Astrocyte (in vitro differentiated cells and primary cell): ENCODE measurements around the gene RFTN1. TPM values are rescaled to one million over a fixed set of nuclear protein-coding genes. Genes with fewer than 3 reads are reported as not detected.

Experiments used
- DNase-seq: peaks from one replicate; pipeline ENCODE4 v3.0.0-alpha.2; 2010; ENCODE audit warnings: low read depth
- FAIRE-seq: peaks from 2 replicates; lab custom pipeline; 2011; peaks lifted over from hg19 to GRCh38; lab: Jason Lieb, UNC
- H2AFZ ChIP-seq: 2 replicates; pipeline ENCODE4 v1.6.0; 2012; ENCODE audit warnings: low read depth, low read length, inconsistent platforms
- H3K27ac ChIP-seq: 2 replicates; pipeline ENCODE4 v1.5.1; 2011; ENCODE audit warnings: low read depth, low read length, inconsistent platforms
- H3K27me3 ChIP-seq: 2 replicates; pipeline ENCODE4 v1.6.0; 2011; ENCODE audit warnings: low read length, inconsistent platforms; ENCODE audit not compliant: insufficient read depth
- H3K36me3 ChIP-seq: 2 replicates; pipeline ENCODE4 v1.5.1; 2011; ENCODE audit warnings: low read length, inconsistent platforms; ENCODE audit not compliant: insufficient read depth
- H3K4me1 ChIP-seq: 2 replicates; pipeline ENCODE4 v1.5.1; 2011; ENCODE audit warnings: low read length, inconsistent platforms; ENCODE audit not compliant: insufficient read depth
- H3K4me2 ChIP-seq: 2 replicates; pipeline ENCODE4 v1.6.0; 2012; ENCODE audit warnings: low read length, inconsistent platforms
- H3K4me3 ChIP-seq: 2 replicates; pipeline ENCODE4 v1.5.1; 2011; ENCODE audit warnings: low read depth, mild to moderate bottlenecking, low read length, inconsistent platforms; ENCODE audit not compliant: insufficient read depth
- H3K79me2 ChIP-seq: 2 replicates; pipeline ENCODE4 v1.6.0; 2012; ENCODE audit warnings: mild to moderate bottlenecking, low read length, inconsistent platforms; ENCODE audit not compliant: insufficient read depth
- H3K9ac ChIP-seq: 2 replicates; pipeline ENCODE4 v1.6.0; 2012; ENCODE audit warnings: mild to moderate bottlenecking, low read length, inconsistent platforms
- H3K9me3 ChIP-seq: 2 replicates; pipeline ENCODE4 v1.5.1; 2012; ENCODE audit warnings: low read depth, mild to moderate bottlenecking, low read length, inconsistent platforms; ENCODE audit not compliant: insufficient read depth
- H4K20me1 ChIP-seq: 2 replicates; pipeline ENCODE4 v1.6.0; 2012; ENCODE audit warnings: low read length, inconsistent platforms; ENCODE audit not compliant: insufficient read depth
- H3K27ac Mint-ChIP-seq: one replicate; pipeline ENCODE4 v1.8.0; 2021; ENCODE audit warnings: mild to moderate bottlenecking, mixed read lengths; ENCODE audit not compliant: unreplicated experiment
- H3K27me3 Mint-ChIP-seq: one replicate; pipeline ENCODE4 v1.8.0; 2021; ENCODE audit warnings: low read depth, mixed read lengths; ENCODE audit not compliant: unreplicated experiment
- H3K36me3 Mint-ChIP-seq: one replicate; pipeline ENCODE4 v1.8.0; 2021; ENCODE audit warnings: low read depth, mixed read lengths; ENCODE audit not compliant: unreplicated experiment
- H3K4me1 Mint-ChIP-seq: one replicate; pipeline ENCODE4 v1.8.0; 2021; ENCODE audit warnings: low read depth, mixed read lengths; ENCODE audit not compliant: unreplicated experiment
- H3K4me3 Mint-ChIP-seq: one replicate; pipeline ENCODE4 v1.8.0; 2021; ENCODE audit warnings: mild to moderate bottlenecking, moderate library complexity, mixed read lengths; ENCODE audit not compliant: unreplicated experiment
- H3K9me3 Mint-ChIP-seq: one replicate; pipeline ENCODE4 v1.8.0; 2021; ENCODE audit warnings: mild to moderate bottlenecking, mixed read lengths; ENCODE audit not compliant: unreplicated experiment
- CTCF ChIP-seq: IDR thresholded peaks from 2 replicates; pipeline ENCODE4 v1.5.1; 2011; ENCODE audit warnings: low read depth, mild to moderate bottlenecking, inconsistent platforms, low read length, moderate library complexity; ENCODE audit not compliant: insufficient read depth
- EZH2 ChIP-seq: IDR thresholded peaks from 2 replicates; pipeline ENCODE4 v1.6.1; 2012; ENCODE audit warnings: mild to moderate bottlenecking, low read length, inconsistent platforms; ENCODE audit not compliant: insufficient read depth
- total RNA-seq: library from RNA; stranded (reverse); gene quantifications from 2 replicates; pipeline ENCODE4 v1.2.1, GENCODE V29; 2021

Gene RFTN1
- total RNA-seq, 1 donor from 2014 or later = 49.5 TPM

- H3K27me3 ChIP-seq = no peaks in the 10 kb centered on the region
- peaks cover 9% of the 10 kb centered on the region for H3K4me1 ChIP-seq
- H3K4me3 Mint-ChIP-seq = no peak overlapping the region
- DNase-seq (no peak), FAIRE-seq (no peak)
- peaks cover 20% of the 10 kb centered on the region for H3K79me2 ChIP-seq
- H3K27ac Mint-ChIP-seq = no peak overlapping the region
- no peak overlapping the region for H3K4me2 ChIP-seq
- no peak overlapping the region for H3K27ac ChIP-seq
- H3K4me3 ChIP-seq = no peak overlapping the region
- H2AFZ ChIP-seq = no peak overlapping the region
- H3K27me3 Mint-ChIP-seq = no peaks in the 10 kb centered on the region
- peaks cover 56% of the 10 kb centered on the region for H4K20me1 ChIP-seq
- peaks cover 1% of the 10 kb centered on the region for H3K9me3 Mint-ChIP-seq
- no peaks in the 10 kb centered on the region for H3K36me3 ChIP-seq
- peaks cover 22% of the 10 kb centered on the region for H3K4me1 Mint-ChIP-seq
- TF ChIP-seq EZH2 = no peak
- no peak for TF ChIP-seq CTCF
- peaks cover 23% of the 10 kb centered on the region for H3K36me3 Mint-ChIP-seq
- H3K9ac ChIP-seq = no peak overlapping the region
- no peaks in the 10 kb centered on the region for H3K9me3 ChIP-seq
These were observed 112.2 kb downstream of the RFTN1 start for GRCh38 chr3:16401273-16401672.

GRCh38 chr3:16400106-16400931 lies 113.2 kb downstream of the RFTN1 start:
- no peak overlapping the region for H3K4me3 Mint-ChIP-seq
- FAIRE-seq (no peak), DNase-seq (no peak)
- H3K4me1 Mint-ChIP-seq = peaks cover 22% of the 10 kb centered on the region
- no peak overlapping the region for H3K4me3 ChIP-seq
- H3K27me3 Mint-ChIP-seq = no peaks in the 10 kb centered on the region
- H3K36me3 Mint-ChIP-seq = peaks cover 23% of the 10 kb centered on the region
- H3K4me2 ChIP-seq = no peak overlapping the region
- no peaks in the 10 kb centered on the region for H3K27me3 ChIP-seq
- H3K79me2 ChIP-seq = peaks cover 20% of the 10 kb centered on the region
- H3K27ac ChIP-seq = no peak overlapping the region
- no peak for TF ChIP-seq CTCF
- TF ChIP-seq EZH2 = no peak
- peaks cover 9% of the 10 kb centered on the region for H3K4me1 ChIP-seq
- no peaks in the 10 kb centered on the region for H3K9me3 ChIP-seq
- H2AFZ ChIP-seq = no peak overlapping the region
- H3K36me3 ChIP-seq = no peaks in the 10 kb centered on the region
- H3K9ac ChIP-seq = no peak overlapping the region
- H3K9me3 Mint-ChIP-seq = peaks cover 1% of the 10 kb centered on the region
- no peak overlapping the region for H3K27ac Mint-ChIP-seq
- peaks cover 49% of the 10 kb centered on the region for H4K20me1 ChIP-seq

- H3K9me3 Mint-ChIP-seq = peaks cover 1% of the 10 kb centered on the region
- no peak overlapping the region for H3K4me3 Mint-ChIP-seq
- no peaks in the 10 kb centered on the region for H3K36me3 ChIP-seq
- H4K20me1 ChIP-seq = peaks cover 41% of the 10 kb centered on the region
- no peaks in the 10 kb centered on the region for H3K27me3 ChIP-seq
- H3K36me3 Mint-ChIP-seq = peaks cover 17% of the 10 kb centered on the region
- H3K9ac ChIP-seq = peak overlapping the region; percentile 2
- no peaks in the 10 kb centered on the region for H3K27me3 Mint-ChIP-seq
- peak; percentile 5 for TF ChIP-seq CTCF
- no peak for TF ChIP-seq EZH2
- H3K9me3 ChIP-seq = no peaks in the 10 kb centered on the region
- DNase-seq = peak; percentile 77
- no peak overlapping the region for H3K27ac ChIP-seq
- H3K4me1 Mint-ChIP-seq = peaks cover 22% of the 10 kb centered on the region
- no peak overlapping the region for H2AFZ ChIP-seq
- peaks cover 9% of the 10 kb centered on the region for H3K4me1 ChIP-seq
- peaks cover 20% of the 10 kb centered on the region for H3K79me2 ChIP-seq
- peak overlapping the region; percentile 1 for H3K27ac Mint-ChIP-seq
- no peak for FAIRE-seq
- H3K4me2 ChIP-seq = peak overlapping the region; percentile 68
- H3K4me3 ChIP-seq = no peak overlapping the region
These were observed 114.0 kb downstream of the RFTN1 start for GRCh38 chr3:16399473-16399872.
